Psoas muscle (tissue), 8 donors: Measurements from ENCODE around the gene MOK. TPM values are rescaled to one million over a fixed set of nuclear protein-coding genes. Genes with fewer than 3 reads are reported as not detected.

Experiments
- ATAC-seq, 4 donors: fragments of 200-7000 bp; cut with Tn5 transposase; one replicate each; pipeline ENCODE4 v1.9.1; 2020; ENCODE audit warnings: moderate library complexity in 3 of 4, mild to moderate bottlenecking in 2 of 4
- DNase-seq, 2 donors: peaks; one replicate each; pipeline ENCODE4 v3.0.0-alpha.2; 2020
- H3K27ac ChIP-seq: fragments of 200-600 bp; one replicate; pipeline ENCODE4 v1.8.0; 2022
- H3K27me3 ChIP-seq, 3 donors: fragments of 200-600 bp in 1 of 3; one replicate each; pipeline versions ENCODE4 v1.6.1 to v1.8.0; 2013 to 2022; ENCODE audit warnings: low read length in 2 of 3, mild to moderate bottlenecking in 2 of 3, moderate library complexity in 1 of 3; ENCODE audit not compliant: insufficient read depth in 3 of 3
- H3K36me3 ChIP-seq, 2 donors: fragments of 200-600 bp in 1 of 2; one replicate each; pipeline versions ENCODE4 v1.6.1 to v1.8.0; 2013 to 2022; ENCODE audit warnings: low read depth in 1 of 2, mild to moderate bottlenecking in 1 of 2, moderate library complexity in 1 of 2; ENCODE audit not compliant: insufficient read depth in 1 of 2
- H3K4me1 ChIP-seq: fragments of 200-600 bp; one replicate; pipeline ENCODE4 v1.8.0; 2022
- H3K4me3 ChIP-seq: fragments of 200-600 bp; one replicate; pipeline ENCODE4 v1.8.0; 2022; ENCODE audit warnings: mild to moderate bottlenecking
- H3K9me3 ChIP-seq: fragments of 200-600 bp; one replicate; pipeline ENCODE4 v1.8.0; 2022
- WGBS, 3 donors: extraction: QIAGEN DNeasy Blood & Tissue Kit; methylation state at CpG; one replicate each; pipeline versions ENCODE4 v1.1.6 to v1.1.7; 2013; 5-methylcytosine and 5-hydroxymethylcytosine counted together
- intact Hi-C, 2 donors: fragments of 100-400 bp; cut with DNase I; formaldehyde crosslinking; loops; one replicate each; pipeline versions ENCODE4 v1.11.0 to v1.14.2; 2022
- polyA plus RNA-seq, 3 donors: library from polyadenylated mRNA; stranded (reverse); fragments of 200-250 nt; gene quantifications; one replicate each; pipeline ENCODE4 v1.2.3, GENCODE V29; 2013
- total RNA-seq, 4 donors: library from RNA; stranded (reverse); fragmentation: NEBNext Ultra II Directional in 2 of 4; extraction: Animal tissue kit (Norgen Biotek cat#: 25700) in 2 of 4; gene quantifications; one replicate each; pipeline versions ENCODE4 v1.2.1 to v1.2.4, GENCODE V29; 2021 to 2023
- TF ChIP-seq, protein P1 (sequence below): fragments of 200-600 bp; IDR thresholded peaks from one replicate; pipeline ENCODE4 v1.8.0; 2022; ENCODE audit warnings: antibody characterized with exemption
- donor health status: healthy with polysubstance abuse.
- donor health status: DM: no; HTN: no; CAD: no; lungs with moderate emphysema.
- donor health status: Bipolar disorder and iron deficiency.
- donor health status: healthy.
- donor health status: DM: yes; HTN: yes; CAD: no.
- donor health status: DM: no; HTN: no; CAD: no.
- donor health status: DM: no; HTN: no; CAD: no.
- donor health status: DM: yes; HTN: yes; CAD: no.

Gene MOK
- total and polyA plus RNA-seq, 7 donors: 1.8 to 11.1 (median 3.4) TPM

DNA sequence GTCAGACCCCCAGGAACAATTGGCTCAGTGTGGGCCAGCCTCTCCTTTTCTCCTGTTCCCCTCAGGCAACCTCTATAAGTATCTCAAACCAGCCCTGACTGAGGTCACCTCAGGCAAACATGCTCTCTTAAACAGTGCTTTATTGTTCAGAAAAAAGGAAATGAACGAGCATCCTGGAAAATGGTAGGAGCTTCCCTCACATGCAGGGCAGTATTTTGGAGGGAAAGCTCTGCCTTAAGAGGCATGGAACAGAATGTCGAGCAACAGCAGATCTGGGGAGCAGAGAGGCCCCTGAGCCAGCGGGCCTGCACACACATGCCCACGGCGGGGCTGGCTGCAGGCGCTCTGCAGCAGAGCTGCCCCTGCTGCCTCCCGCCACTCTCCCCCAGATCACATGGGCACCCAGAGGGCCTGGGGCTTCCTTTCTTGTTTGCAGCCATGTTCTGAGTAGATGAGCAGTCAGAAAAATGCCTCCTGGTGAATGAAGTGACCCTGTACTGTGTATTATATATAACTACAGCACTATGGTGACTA is 42.0 kb downstream of the MOK start:
- WGBS, 3 donors: 44 to 61% (median 53%) methylated on average over 7 of the region's 7 CpGs
- no peak for ATAC-seq
- Histone ChIP-seq H3K4me1 (no peaks in the 10 kb centered on the region), H3K27ac (no peak overlapping the region), H3K9me3 (no peaks in the 10 kb centered on the region), H3K27me3 (no peaks in the 10 kb centered on the region), H3K36me3 (no peaks in the 10 kb centered on the region), H3K4me3 (no peak overlapping the region)
- DNase-seq: no peak
- intact Hi-C loops: no loop called here
- TF ChIP-seq, protein P1, sequence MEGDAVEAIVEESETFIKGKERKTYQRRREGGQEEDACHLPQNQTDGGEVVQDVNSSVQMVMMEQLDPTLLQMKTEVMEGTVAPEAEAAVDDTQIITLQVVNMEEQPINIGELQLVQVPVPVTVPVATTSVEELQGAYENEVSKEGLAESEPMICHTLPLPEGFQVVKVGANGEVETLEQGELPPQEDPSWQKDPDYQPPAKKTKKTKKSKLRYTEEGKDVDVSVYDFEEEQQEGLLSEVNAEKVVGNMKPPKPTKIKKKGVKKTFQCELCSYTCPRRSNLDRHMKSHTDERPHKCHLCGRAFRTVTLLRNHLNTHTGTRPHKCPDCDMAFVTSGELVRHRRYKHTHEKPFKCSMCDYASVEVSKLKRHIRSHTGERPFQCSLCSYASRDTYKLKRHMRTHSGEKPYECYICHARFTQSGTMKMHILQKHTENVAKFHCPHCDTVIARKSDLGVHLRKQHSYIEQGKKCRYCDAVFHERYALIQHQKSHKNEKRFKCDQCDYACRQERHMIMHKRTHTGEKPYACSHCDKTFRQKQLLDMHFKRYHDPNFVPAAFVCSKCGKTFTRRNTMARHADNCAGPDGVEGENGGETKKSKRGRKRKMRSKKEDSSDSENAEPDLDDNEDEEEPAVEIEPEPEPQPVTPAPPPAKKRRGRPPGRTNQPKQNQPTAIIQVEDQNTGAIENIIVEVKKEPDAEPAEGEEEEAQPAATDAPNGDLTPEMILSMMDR: no peak

DNA sequence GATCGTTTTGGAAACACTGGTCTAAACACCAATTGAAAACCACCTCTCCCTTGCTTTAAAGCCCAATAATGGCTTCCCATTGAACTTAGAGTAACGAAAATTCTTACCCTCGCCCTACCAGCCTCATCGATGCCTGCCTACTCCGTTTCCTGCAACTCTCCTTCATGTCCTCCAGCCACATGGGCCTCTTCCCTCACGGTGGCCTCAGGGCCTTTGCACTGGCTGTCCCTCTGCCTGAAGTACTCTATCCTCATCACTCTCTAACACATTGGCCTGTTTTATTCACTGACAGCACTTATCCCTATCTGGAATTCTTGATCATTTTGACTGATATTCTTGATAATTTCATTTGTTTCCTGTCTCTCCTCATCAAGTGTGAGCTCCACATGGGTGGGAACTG is 46.8 kb downstream of the MOK start:
- TF ChIP-seq, protein P1: no peak
- no peaks in the 10 kb centered on the region for H3K4me1 ChIP-seq
- no peak for ATAC-seq
- H3K4me3 ChIP-seq: no peak overlapping the region
- H3K27me3 ChIP-seq: no peaks in the 10 kb centered on the region
- H3K36me3 ChIP-seq: no peaks in the 10 kb centered on the region
- intact Hi-C loops: no loop called here
- DNase-seq: no peak
- no peaks in the 10 kb centered on the region for H3K9me3 ChIP-seq
- no peak overlapping the region for H3K27ac ChIP-seq
- WGBS, 3 donors: 94 to 97% (median 96%) methylated on average over 6 of the region's 6 CpGs

DNA sequence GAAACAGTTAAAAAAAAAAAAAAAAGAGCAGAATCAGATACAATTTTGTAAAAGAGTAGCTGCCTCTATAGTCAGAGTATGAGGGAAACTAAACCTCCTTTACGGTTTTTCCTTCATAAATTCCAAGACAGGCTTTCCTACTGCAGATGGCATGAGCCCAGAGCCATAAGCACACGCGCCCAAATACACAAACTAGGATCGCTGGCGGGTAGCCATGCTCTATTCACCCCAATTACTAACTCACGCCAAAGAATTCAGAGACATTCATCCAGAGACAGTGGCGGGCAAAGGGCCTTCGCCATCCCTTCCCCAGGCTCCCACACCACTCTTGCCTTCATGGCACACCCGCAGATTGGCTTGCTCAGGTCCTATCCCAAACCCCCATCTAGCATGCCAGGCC is 48.2 kb downstream of the MOK start:
- Histone ChIP-seq H3K27ac (no peak overlapping the region), H3K9me3 (no peaks in the 10 kb centered on the region), H3K36me3 (no peaks in the 10 kb centered on the region), H3K4me3 (no peak overlapping the region), H3K4me1 (no peaks in the 10 kb centered on the region), H3K27me3 (no peaks in the 10 kb centered on the region)
- 78 to 84% (median 78%) methylated on average over 9 of the region's 9 CpGs for WGBS, 3 donors
- DNase-seq (no peak), ATAC-seq (no peak)
- TF ChIP-seq, protein P1: no peak
- intact Hi-C loops: no loop called here

DNA sequence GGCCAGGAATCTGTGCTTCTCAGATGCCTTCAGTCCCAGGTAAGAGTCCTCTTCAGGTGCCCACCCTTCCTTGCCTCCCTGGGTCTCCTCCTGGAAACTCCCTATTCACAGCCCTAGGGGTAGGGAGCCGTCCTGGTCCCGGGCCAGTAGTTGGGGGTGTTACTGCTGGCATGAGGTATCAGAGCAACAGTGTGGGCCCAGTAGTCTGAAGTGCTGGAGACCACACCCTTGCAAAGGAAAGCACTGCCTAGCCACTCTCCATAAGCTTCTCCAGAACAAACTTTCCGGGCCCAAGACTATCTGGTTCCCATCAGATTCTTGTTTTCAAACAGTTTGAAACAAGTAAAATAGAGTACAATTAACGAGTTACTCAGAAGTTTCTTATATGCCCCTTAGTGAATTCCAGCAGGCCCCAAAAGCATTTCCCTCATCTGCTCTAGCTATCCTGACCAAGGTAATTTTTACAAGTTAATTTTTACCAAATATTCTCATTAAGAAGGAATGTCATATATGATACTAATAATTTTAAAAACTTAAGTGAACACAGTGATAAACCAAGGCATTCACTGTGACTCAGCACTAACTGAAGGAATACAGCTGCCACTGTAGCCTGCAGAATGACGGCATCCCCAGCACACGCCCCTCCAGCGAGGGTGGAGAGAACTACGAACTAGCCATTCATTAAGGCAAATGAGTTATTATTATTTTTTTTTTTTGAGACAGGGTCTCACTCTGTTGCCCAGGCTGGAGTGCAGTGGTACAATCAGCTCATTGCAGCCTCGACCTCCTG is 49.4 kb downstream of the MOK start:
- no peaks in the 10 kb centered on the region for H3K36me3 ChIP-seq
- WGBS, 3 donors: 82 to 87% (median 83%) methylated on average over 9 of the region's 9 CpGs
- H3K4me3 ChIP-seq: no peak overlapping the region
- TF ChIP-seq, protein P1: no peak
- no peaks in the 10 kb centered on the region for H3K9me3 ChIP-seq
- intact Hi-C loops: no loop called here
- no peaks in the 10 kb centered on the region for H3K27me3 ChIP-seq
- DNase-seq (no peak), ATAC-seq (no peak)
- H3K27ac ChIP-seq: no peak overlapping the region
- H3K4me1 ChIP-seq: no peaks in the 10 kb centered on the region
